ENCODE data around the gene LRRN2.

Gene LRRN2

GRCh38 chr1:204712708-204713430, 27.3 kb upstream of the LRRN2 start:
- no peak for DNase-seq (ENCODE audit: low read depth in 3 of 3)

DNA sequence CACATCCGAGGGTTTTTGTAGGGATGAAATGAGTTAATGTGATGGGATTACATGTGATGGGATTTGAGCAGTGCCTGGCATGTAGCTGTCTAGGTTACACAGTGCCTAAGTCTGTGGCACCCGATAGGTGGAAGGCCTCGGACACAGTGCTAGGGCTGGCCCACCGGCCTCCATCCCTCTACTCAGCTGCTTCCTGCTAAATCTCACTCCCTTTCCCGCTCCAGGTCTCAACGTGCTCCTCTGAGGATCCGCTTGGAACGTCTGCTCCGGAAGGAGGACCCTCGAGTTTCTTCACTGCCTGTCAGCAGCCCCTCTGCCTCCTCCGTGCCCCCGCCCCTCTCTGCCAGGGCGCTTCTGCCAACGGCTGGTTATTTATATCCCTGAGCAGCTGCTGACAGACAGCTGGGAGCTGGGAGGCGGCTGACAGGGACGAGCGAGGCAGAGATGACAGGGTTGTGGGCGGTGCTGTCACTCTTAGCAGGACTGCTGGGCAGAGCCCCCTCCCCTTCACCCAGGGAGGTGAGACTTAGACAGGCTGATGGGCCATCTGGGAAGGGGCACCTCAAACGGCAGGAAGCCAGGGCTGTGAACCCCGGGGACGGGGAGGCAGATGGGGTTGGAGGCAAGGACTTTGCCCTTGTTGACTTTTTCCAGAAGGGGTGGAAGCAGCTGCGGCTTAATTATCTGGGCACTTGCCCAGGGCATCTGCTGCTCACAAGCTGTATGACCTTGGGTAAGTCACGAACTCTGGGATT, 26.6 kb upstream of the LRRN2 start:
- DNase-seq (ENCODE audit: low read depth in 3 of 3) = no peak

DNA sequence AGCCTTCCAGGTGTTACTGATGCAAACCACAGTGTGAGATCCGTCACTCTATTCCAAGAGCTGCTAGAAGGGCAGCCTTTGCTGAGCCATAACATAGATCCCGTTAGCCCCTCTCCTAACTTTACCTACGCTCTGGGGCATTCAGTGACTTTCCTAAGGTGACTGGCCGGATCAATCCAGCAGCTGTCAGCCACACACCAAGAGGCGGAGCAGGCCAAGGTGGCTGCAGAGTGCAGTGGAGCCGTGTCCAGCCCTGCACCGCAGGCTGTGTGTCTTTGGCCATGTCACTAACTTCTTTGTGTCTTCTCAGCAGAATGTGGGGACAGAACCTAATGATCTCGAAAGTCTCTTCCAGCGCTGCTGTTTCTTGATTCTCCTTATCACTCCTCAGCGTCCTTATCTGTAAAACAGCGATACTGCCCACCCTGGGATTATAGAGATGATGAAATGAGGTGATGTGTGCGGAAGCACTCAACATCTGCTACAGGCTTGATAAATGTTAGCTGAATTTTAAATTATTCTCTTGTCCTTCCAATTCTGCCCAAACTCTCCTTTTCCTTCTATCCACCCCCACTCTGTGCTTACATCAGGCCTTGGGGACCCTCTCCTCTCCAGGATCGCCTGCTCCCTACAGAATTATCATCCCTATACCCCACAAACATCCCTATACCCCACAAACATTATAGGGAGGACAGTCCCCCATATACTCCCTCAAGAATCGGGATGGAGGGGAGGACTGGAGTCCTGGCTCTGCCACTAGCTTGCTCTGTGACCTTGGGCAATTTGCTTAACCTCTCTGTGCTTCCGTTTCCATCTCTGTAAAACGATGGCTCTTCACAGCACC, 25.8 kb upstream of the LRRN2 start:
- DNase-seq (ENCODE audit: low read depth in 3 of 3) = no peak

GRCh38 chr1:204709960-204710912, 24.7 kb upstream of the LRRN2 start:
- DNase-seq (ENCODE audit: low read depth in 3 of 3) = no peak

DNA sequence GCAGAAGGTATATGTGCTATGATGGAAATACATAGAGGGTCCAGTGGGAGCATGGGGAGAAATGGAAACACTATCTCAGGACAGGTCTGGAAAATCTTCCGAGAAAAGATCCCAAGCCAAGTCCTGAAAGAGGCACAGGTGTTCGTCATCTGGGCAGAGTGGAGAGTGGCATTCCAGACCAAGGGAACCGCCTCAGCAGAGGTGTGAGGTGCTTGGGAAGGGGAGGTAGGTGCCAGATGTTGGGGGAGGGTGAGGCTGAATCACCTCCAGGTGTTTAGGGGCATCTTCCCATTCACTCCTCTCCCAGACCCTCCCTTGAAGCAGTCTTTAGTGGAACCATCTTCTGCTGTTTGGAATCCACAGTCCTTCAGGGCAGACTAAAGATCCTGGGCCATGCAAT, 23.5 kb upstream of the LRRN2 start:
- DNase-seq (ENCODE audit: low read depth in 3 of 3) = no peak

GRCh38 chr1:204706838-204707509, 21.4 kb upstream of the LRRN2 start:
- no peak for DNase-seq (ENCODE audit: low read depth in 3 of 3)

- DNase-seq (ENCODE audit: low read depth in 3 of 3) = no peak
Measured at GRCh38 chr1:204705888-204706837, 20.6 kb upstream of the LRRN2 start.

DNA sequence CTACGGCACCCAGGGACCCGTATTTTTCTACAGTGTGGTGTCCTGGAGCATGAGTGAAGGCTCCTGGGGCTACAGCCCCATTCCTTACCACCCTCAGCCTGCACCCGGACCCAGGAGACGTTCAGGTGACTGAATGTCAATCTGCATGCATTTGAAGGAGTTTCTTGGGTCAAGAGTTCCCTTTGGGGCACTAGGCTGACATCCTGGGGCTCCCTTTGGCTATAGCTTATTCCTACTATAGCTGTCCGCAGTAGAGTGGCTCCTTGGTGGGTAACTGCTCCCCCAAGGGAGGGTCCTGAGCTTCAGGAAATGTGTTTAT, 19.9 kb upstream of the LRRN2 start:
- no peak for DNase-seq (ENCODE audit: low read depth in 3 of 3)

- DNase-seq (ENCODE audit: low read depth in 3 of 3) = no peak
Measured at GRCh38 chr1:204704794-204705492, 19.4 kb upstream of the LRRN2 start.

GRCh38 chr1:204703826-204704612, 18.5 kb upstream of the LRRN2 start:
- no peak for DNase-seq (ENCODE audit: low read depth in 3 of 3)

DNA sequence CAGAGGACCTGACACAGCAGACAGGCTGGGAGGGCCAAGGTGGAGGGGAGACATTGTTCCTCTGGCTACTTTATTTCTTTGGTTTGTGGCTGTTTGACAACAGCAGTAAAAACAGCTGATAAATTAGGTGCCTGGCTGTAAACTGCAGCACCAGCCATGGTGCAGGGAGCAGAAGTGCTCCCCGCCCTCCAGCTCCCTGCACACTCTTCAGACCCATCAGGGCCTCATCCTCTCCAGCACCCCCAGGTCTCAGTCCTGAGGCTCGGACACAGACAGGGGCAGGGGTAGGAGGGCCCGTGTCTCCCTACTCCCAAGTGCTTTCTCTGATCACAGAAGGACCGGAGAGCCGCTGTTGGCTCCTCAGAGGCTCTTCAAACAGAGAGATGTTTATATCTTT, 17.7 kb upstream of the LRRN2 start:
- no peak for DNase-seq (ENCODE audit: low read depth in 3 of 3)

- no peak for DNase-seq (ENCODE audit: low read depth in 3 of 3)
Measured at GRCh38 chr1:204702552-204703267, 17.2 kb upstream of the LRRN2 start.

DNA sequence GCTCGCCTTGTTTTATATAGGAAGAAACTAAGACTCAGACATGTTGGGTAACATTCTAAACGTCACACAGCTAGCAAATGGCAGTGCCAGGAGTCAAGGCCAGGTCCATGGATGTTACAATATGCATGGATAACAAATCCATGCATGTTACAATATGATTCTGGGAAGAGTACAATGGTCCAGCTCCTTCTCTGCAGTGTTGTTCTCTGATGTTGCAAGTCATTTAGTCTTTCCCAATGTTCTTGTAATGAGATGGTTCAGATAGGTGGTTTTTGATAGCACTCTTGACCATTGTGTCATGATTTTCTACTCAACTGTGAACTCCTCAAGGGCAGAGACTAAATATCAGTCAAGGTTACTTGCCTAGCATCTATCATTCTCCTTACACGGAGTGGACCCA, 15.7 kb upstream of the LRRN2 start:
- no peak for DNase-seq (ENCODE audit: low read depth in 3 of 3)

- DNase-seq (ENCODE audit: low read depth in 3 of 3) = no peak
Measured at GRCh38 chr1:204697893-204698292, 12.4 kb upstream of the LRRN2 start.

GRCh38 chr1:204696606-204697005, 11.1 kb upstream of the LRRN2 start:
- no peak for DNase-seq (ENCODE audit: low read depth in 3 of 3)

- DNase-seq (ENCODE audit: low read depth in 3 of 3) = no peak
Measured at GRCh38 chr1:204695692-204696091, 10.2 kb upstream of the LRRN2 start.

GRCh38 chr1:204694145-204694544, 8.6 kb upstream of the LRRN2 start:
- no peak for DNase-seq (ENCODE audit: low read depth in 3 of 3)
